Stomach (tissue), 4 donors: ENCODE data around the gene DKKL1.

Experiments
- CTCF ChIP-seq, 7 experiments: fragments of 450-650 bp in 4 of 7; fragments of 200-600 bp in 3 of 7; sonication (generic) in 3 of 7; IDR thresholded peaks; one replicate each; pipeline ENCODE4 v1.5.1; 2016 to 2019; ENCODE audit warnings: antibody characterized with exemption in 7 of 7, control low read depth in 2 of 7, mild to moderate bottlenecking in 1 of 7
- POLR2A ChIP-seq, 4 donors: fragments of 450-650 bp; IDR thresholded peaks; one replicate each; pipeline ENCODE4 v1.6.1; 2016; ENCODE audit warnings: antibody characterized with exemption in 4 of 4, control low read depth in 2 of 4, mild to moderate bottlenecking in 1 of 4, moderate library complexity in 1 of 4
- POLR2AphosphoS5 ChIP-seq, 3 donors: sonication (generic); formaldehyde crosslinking; IDR thresholded peaks; one replicate each; pipeline ENCODE4 v1.6.1; 2016; ENCODE audit warnings: antibody characterized with exemption in 3 of 3

- TF ChIP-seq CTCF (IDR thresholded peaks at IDR 0.05): peak in 6 of 7 experiments; percentile 31 to 91 (median 79)
- TF ChIP-seq POLR2A (IDR thresholded peaks at IDR 0.05): no peak
- TF ChIP-seq POLR2AphosphoS5 (IDR thresholded peaks at IDR 0.05): peak in 1 of 3 donors; percentile 68
These were observed 28.1 kb downstream of the DKKL1 start for GRCh38 chr19:49391581-49392399.
